COLO668 (cell line): ENCODE data around the gene ZNF91.
"Not testable (repeated sequence)": the region's sequence is repeated elsewhere in the genome, so short reads cannot be mapped to it uniquely, and the experiment has no call there.

Experiments
- DNase-seq: peaks from one replicate; lab custom pipeline; 2025; ENCODE audit not compliant: unreplicated experiment; lab: John Stamatoyannopoulos, UW

The ZNF91 gene

DNA sequence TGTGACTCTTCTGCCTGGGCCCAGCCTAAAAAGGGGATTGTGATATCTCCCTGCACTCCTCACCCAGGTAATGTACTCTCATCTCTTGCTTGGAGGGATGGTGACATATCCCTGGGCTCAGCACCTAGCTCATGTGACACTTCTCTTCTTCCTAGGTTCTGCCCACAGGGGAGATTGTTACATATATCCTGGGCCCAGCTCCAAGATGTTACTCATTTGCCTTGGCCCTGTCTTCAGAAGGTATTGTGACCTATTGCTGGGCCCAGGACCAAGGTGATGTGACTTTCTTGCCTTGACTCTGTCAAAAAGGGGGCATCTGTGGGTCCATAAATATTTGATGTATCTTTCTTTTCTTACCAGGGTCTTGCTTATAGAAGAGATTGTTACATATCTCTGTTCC lies 73.9 kb downstream of the ZNF91 start:
- DNase-seq = not testable (repeated sequence)

DNA sequence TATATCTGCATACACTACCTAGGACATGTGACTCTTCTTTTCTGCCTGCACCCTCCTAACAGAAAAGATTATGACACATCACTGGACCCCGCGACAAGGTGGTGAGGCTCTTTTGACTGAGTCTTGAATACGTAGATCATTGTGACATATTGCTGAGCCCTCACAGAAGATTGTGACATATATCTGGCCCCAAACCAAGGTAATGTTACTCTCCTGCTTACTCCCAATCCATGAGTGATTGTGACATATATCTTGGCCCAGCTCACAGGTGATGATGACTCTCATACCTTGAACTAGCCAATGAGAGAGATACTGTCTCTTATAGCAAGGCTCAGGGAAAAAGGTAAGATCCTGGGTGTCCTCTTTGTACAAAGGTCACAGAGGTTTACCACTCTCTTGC lies 75.7 kb downstream of the ZNF91 start:
- DNase-seq = not testable (repeated sequence)

- DNase-seq = not testable (repeated sequence)
These were observed 76.3 kb downstream of the ZNF91 start for GRCh38 chr19:23318941-23319340.

DNA sequence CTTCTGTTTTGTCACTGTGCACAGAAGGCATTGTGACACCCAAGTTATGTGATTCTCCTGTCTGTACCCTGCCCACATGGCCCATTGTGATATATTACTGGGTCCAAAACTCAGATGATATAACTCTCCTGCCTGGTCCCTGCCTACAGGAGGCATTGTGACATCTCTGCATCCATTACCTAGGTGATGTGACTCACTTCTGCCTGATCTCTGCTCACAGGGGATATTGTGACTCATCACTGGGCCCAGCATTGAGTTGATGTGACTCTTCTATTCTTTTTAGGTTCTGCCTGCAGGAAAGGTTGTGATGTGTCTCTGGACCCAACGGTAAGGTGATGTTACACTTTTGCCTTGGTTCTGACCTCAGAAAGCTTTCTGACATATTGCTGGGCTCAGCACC lies 77.1 kb downstream of the ZNF91 start:
- DNase-seq = no peak

- no peak for DNase-seq
These were observed 80.0 kb downstream of the ZNF91 start for GRCh38 chr19:23315286-23315685.

- DNase-seq = no peak
These were observed 80.6 kb downstream of the ZNF91 start for GRCh38 chr19:23314505-23315251.

GRCh38 chr19:23313196-23313595 lies 82.1 kb downstream of the ZNF91 start:
- no peak for DNase-seq

DNA sequence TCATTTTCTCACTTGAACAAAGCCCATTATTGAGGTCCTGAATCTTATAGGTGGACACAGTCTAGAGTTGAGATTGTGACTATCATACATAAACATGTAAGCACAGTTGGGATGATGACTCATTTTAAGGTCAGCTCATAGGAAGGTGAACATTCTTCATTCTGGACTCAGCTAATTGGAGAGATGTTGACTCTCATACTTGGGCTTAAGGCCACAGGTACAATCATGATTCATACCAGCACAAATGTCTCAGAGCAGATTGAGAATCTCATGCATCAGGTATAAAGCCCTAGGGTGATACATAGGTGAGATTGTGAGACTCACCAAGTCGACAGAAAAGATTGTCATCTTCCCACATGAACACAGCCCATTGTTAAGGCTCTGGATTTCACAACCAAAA lies 82.8 kb downstream of the ZNF91 start:
- no peak for DNase-seq

GRCh38 chr19:23311551-23311950 lies 83.7 kb downstream of the ZNF91 start:
- no peak for DNase-seq

- no peak for DNase-seq
These were observed 84.5 kb downstream of the ZNF91 start for GRCh38 chr19:23310729-23311211.

DNA sequence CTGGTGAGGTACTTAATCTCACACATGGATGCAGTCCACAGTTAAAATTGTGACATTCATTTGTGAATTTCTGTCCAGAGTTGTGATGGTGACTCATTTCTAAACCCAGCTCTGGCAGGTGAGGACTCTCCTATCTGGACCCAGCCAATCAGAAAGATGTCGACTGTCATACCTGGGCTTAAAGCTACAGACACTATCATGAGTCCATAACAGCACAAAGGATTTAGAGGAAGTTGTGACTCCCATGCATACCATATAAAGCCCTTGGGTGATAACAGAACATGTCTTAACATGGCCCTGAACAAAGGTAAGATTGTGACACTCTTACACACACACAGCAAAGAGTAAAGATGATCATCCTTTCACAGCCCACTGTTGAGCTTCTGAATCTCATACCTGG lies 85.3 kb downstream of the ZNF91 start:
- DNase-seq = no peak

- DNase-seq = no peak
These were observed 89.7 kb downstream of the ZNF91 start for GRCh38 chr19:23305555-23305954.

DNA sequence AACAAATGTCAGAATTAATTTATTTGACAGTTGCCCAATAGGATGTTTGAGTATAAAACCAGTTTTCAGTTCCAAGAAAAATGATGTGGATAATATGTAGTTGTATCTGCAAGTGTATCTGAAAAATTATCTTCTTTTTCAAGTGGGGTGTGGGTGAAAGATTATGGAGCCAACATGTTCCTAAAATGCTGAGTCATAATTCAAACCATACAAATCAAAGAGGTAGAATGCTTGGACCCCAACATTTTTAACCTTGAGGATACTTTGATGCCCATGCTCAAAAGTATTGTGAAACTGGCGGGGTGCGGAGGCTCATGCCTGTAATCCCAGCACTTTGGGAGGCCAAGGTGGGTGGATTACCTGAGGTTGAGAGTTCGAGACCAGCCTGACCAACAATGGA lies 91.0 kb downstream of the ZNF91 start:
- DNase-seq = no peak

DNA sequence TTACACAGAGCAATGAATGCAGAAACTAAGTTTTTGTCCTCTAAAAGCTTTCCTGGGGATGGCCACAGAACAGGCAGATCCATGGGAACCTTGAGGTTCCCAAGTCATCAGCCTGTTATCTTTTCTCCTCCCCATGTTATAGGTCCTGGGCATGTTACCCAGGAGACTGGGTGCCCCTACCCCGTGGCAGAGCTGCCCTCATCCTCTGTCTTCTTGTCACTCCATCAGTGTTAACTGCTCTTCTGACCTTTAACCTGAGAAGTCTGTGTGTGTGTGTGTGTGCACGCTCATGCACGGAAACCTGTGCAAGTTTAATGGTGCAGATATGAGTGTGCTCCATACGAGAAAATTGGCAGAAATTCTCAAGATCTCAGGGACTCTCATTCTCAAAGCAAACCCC lies 101.1 kb downstream of the ZNF91 start:
- no peak for DNase-seq

- DNase-seq = not testable (repeated sequence)
These were observed 105.3 kb downstream of the ZNF91 start for GRCh38 chr19:23289966-23290365.
